GM10248 (cell line): ENCODE data around the gene FTO.

Experiments
- CTCF ChIA-PET: fragments of 300-600 bp; sonication (Branson Sonifier 250); formaldehyde crosslinking; extraction: SDS; loops from one replicate; lab custom pipeline; 2021; ENCODE audit warnings: antibody characterized with exemption; lab: Yijun Ruan, JAX
- POLR2A ChIA-PET: fragments of 350-650 bp; sonication (Branson Sonifier 250); formaldehyde crosslinking; extraction: SDS; loops from one replicate; lab custom pipeline; 2020; ENCODE audit warnings: antibody characterized with exemption; lab: Yijun Ruan, JAX
- DNase-seq: peaks from one replicate; pipeline ENCODE4 v3.0.0; 2012; ENCODE audit errors: extremely low spot score
- TF ChIP-seq, protein P1 (sequence below): IDR thresholded peaks from 2 replicates; pipeline ENCODE4 v1.5.1; 2012; ENCODE audit warnings: mild to moderate bottlenecking, low read depth; ENCODE audit errors: extremely low read depth, missing control alignments, control extremely low read depth

Gene FTO

DNA sequence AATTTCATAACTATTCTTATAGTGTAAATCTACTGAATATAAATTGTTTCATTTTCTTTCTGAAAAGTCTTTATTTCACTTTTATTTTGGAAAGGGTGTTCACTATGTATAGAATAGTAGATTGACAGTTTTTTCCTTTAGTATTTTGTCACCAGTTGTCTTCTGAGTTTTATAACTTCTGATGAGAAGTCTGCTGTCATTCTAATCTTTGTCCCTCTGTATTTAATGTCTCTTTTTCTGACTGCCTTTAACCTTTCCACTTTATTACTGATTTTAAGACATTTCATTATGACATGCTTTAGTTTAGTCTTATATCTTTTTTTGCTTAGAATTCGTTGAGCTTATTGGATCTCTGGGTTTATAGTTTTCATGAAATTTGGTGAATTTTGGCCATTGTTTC lies 166.9 kb downstream of the FTO start:
- TF ChIP-seq, protein P1, sequence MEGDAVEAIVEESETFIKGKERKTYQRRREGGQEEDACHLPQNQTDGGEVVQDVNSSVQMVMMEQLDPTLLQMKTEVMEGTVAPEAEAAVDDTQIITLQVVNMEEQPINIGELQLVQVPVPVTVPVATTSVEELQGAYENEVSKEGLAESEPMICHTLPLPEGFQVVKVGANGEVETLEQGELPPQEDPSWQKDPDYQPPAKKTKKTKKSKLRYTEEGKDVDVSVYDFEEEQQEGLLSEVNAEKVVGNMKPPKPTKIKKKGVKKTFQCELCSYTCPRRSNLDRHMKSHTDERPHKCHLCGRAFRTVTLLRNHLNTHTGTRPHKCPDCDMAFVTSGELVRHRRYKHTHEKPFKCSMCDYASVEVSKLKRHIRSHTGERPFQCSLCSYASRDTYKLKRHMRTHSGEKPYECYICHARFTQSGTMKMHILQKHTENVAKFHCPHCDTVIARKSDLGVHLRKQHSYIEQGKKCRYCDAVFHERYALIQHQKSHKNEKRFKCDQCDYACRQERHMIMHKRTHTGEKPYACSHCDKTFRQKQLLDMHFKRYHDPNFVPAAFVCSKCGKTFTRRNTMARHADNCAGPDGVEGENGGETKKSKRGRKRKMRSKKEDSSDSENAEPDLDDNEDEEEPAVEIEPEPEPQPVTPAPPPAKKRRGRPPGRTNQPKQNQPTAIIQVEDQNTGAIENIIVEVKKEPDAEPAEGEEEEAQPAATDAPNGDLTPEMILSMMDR = no peak
- POLR2A ChIA-PET = no interaction called here
- CTCF ChIA-PET = interaction anchor here (1.3 kb wide), 1 partner anchor 21 kb away, joined by 3 read pairs; no protein-coding TSS in a partner anchor
- no peak for DNase-seq

DNA sequence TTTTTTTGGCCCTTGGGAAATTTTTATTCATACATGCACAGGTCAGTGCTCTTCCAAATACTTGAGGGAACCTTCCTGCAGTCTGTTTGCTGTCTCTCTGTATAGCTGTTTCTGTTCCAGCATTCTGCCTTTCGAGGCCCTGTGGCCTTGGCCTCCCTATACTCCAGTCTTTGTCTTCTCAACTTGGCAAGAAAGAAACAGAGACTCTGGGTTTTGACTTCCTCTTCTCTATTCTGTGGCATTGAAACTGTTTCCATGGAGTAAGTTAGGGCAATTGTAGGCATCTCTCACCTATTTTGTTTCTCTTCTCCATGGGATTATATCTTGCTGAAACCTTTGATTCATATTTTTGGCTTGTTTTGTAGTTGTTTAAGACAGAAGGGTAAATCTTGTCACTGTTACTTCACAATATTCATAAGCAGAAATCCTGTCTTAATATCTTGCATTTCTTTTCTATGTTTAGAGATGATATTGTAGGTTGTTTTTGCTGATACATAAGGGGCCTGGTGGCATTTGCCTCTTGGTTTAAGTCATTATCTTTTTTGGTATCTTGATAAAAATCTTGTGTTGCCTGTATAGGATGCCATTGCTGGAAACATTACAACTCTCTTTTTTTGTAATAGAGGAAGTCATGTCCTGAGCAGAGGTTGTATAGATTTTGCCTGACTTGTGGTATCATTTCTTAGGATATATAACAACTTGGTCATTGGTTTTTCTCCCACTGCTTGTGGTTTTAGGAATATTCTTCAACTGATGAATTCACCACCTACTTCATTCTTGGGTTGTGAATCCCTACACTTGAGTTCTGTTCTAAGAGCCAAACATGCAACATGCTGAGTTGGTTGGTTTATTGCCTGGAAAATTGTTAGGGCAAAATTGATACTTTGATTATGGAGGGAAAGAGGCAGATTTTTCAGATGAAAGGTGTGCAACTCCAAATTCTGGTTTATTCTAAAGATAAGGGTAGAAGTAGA lies 168.6 kb downstream of the FTO start:
- POLR2A ChIA-PET = no interaction called here
- CTCF ChIA-PET = interaction anchor here (1.3 kb wide), 1 partner anchor 19 kb away, joined by 3 read pairs; no protein-coding TSS in a partner anchor
- DNase-seq = no peak

DNA sequence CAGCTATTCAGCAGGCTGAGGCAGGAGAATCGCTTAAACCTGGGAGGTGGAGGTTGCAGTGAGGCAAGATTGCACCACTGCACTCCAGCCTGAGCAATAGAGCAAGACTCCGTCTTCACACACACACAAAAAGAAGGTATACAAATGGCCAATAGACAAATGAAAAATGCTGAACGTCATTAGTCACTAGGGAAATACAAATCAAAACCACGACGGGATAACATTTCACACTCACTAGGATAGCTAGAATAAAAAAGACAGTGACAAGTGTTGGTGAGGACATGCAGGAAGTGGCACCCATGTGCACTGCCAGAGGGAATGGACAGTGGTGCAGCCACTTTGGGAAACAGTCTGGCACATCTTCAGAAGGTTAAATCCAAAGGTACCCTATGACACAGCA lies 172.9 kb downstream of the FTO start:
- no peak for DNase-seq
- POLR2A ChIA-PET = no interaction called here
- CTCF ChIA-PET = interaction anchor here (1.5 kb wide), 1 partner anchor 40 kb away, joined by 3 read pairs; no protein-coding TSS in a partner anchor
- TF ChIP-seq, protein P1 = no peak

More for the DNA sequence above, 168.6 kb downstream of the FTO start:
- TF ChIP-seq, protein P1 = no peak

DNA sequence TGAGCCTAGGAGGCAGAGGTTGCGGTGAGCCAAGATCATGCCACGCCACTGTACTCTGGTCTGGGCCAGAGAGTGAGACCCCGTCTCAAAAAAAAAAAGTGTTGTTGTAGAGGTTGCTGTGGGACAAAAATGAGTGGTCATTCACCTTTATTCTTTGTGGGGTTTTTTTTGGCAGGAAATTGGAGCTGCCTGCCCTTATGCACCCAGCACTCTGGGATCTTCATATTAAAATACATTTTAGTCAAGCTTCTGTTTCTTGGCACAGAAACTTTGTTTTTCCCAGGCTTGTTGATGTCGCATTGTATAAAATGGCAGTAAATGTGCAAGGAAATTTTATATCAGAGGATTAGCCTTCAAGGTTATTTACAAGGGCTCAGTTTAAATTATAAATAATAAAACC lies 174.3 kb downstream of the FTO start:
- ChIA-PET POLR2A (no interaction called here), CTCF (interaction anchor here (1.5 kb wide), 1 partner anchor 39 kb away, joined by 3 read pairs; no protein-coding TSS in a partner anchor)
- TF ChIP-seq, protein P1 = no peak

DNA sequence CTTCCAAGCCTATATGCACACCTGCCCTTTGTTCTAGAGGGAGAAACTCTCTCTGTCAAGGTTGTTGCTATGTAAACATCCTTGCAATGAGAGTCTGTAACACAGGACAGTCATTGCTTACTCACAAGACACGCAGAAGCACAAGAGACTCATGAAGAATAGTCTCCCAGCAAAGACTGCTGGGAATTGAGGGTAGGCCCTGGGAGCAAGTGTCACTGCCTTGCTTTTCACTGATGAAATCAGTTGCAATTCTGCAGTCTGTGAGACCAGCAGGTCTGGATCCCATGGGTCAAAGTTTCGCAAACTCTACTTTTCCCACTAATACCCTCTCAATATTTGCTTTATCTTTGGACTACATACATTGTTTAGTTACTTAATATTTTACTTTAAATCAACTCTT lies 177.4 kb downstream of the FTO start:
- TF ChIP-seq, protein P1 = no peak
- ChIA-PET CTCF (interaction anchor here (0.8 kb wide), 1 partner anchor 138 kb away, joined by 3 read pairs; no protein-coding TSS in a partner anchor), POLR2A (interaction anchor here (0.7 kb wide), 1 partner anchor 29 kb away, joined by 5 read pairs; no protein-coding TSS in a partner anchor)
- DNase-seq = no peak

More for the DNA sequence above, 174.3 kb downstream of the FTO start:
- DNase-seq = no peak

DNA sequence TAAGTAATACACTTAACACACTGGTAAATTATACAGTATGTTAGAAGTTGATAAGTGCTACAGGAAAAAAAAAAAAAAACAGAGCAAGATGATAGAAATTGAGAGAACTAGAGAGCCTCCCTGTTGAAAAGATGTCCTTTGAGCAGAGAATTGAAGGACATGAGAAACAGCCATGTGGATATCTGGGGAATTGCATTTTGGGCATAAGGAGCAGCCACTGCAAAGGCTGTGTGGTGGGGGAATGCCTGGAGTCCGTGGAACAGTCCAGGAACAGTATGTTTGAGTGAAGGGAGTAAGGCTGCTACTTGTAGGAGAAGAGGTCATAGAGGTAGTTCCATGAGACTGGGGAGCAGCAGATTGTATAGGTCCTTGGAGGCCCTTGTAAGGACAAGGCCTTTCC lies 178.4 kb downstream of the FTO start:
- DNase-seq = no peak
- CTCF ChIA-PET = no interaction called here

More for the DNA sequence above, 178.4 kb downstream of the FTO start:
- POLR2A ChIA-PET = no interaction called here
- TF ChIP-seq, protein P1 = no peak
